Central memory CD8-positive, alpha-beta T cell (primary cell): ENCODE results near the gene TSC2.

ENCODE experiments used
- ATAC-seq: fragments of 150-1000 bp; cut with Tn5 transposase; replicated peaks from 2 replicates; pipeline ENCODE4 v1.10.0; 2022; ENCODE audit warnings: mild to moderate bottlenecking, moderate FRiP score, moderate number of reproducible peaks; ENCODE audit not compliant: poor library complexity, severe bottlenecking; ENCODE audit errors: extremely low read depth
- DNase-seq, 2 donors: peaks; one replicate each; pipeline ENCODE4 v3.0.0; 2021; ENCODE audit warnings: low spot score in 2 of 2
- H3K27ac Mint-ChIP-seq: one replicate; pipeline ENCODE4 v1.8.0; 2022; ENCODE audit warnings: low read depth, mild to moderate bottlenecking, moderate library complexity, mixed read lengths
- H3K27me3 Mint-ChIP-seq: one replicate; pipeline ENCODE4 v1.8.0; 2022; ENCODE audit warnings: mixed read lengths
- H3K36me3 Mint-ChIP-seq: one replicate; pipeline ENCODE4 v1.8.0; 2022; ENCODE audit warnings: mild to moderate bottlenecking, moderate library complexity, mixed read lengths; ENCODE audit not compliant: insufficient read depth
- H3K4me1 Mint-ChIP-seq: one replicate; pipeline ENCODE4 v1.8.0; 2022; ENCODE audit warnings: mixed read lengths
- H3K4me3 Mint-ChIP-seq: one replicate; pipeline ENCODE4 v1.8.0; 2022; ENCODE audit warnings: mild to moderate bottlenecking, moderate library complexity, mixed read lengths
- H3K9me3 Mint-ChIP-seq: one replicate; pipeline ENCODE4 v1.8.0; 2022; ENCODE audit warnings: mixed read lengths

The TSC2 gene

GRCh38 chr16:2077016-2077415 is 29.2 kb downstream of the TSC2 start:
- Mint-ChIP-seq H3K27ac (no peak overlapping the region), H3K9me3 (no peaks in the 10 kb centered on the region), H3K4me1 (peaks cover 5% of the 10 kb centered on the region), H3K27me3 (no peaks in the 10 kb centered on the region), H3K4me3 (no peak overlapping the region), H3K36me3 (peaks cover 12% of the 10 kb centered on the region)
- no peak for ATAC-seq
- DNase-seq, result no peak

- H3K27ac Mint-ChIP-seq, result no peak overlapping the region
- DNase-seq (no peak), ATAC-seq (no peak)
- H3K4me3 Mint-ChIP-seq, result no peak overlapping the region
- peaks cover 12% of the 10 kb centered on the region for H3K36me3 Mint-ChIP-seq
- peaks cover 9% of the 10 kb centered on the region for H3K4me1 Mint-ChIP-seq
- no peaks in the 10 kb centered on the region for H3K9me3 Mint-ChIP-seq
- no peaks in the 10 kb centered on the region for H3K27me3 Mint-ChIP-seq
Measured at GRCh38 chr16:2077696-2078095, 29.9 kb downstream of the TSC2 start.

GRCh38 chr16:2078096-2078495 is 30.3 kb downstream of the TSC2 start:
- Mint-ChIP-seq H3K36me3 (peaks cover 13% of the 10 kb centered on the region), H3K27me3 (no peaks in the 10 kb centered on the region), H3K27ac (no peak overlapping the region), H3K4me3 (no peak overlapping the region), H3K4me1 (peaks cover 9% of the 10 kb centered on the region), H3K9me3 (no peaks in the 10 kb centered on the region)
- ATAC-seq, result no peak
- no peak for DNase-seq

- no peak for ATAC-seq
- Mint-ChIP-seq H3K4me3 (no peak overlapping the region), H3K9me3 (no peaks in the 10 kb centered on the region), H3K36me3 (peaks cover 13% of the 10 kb centered on the region), H3K27me3 (no peaks in the 10 kb centered on the region), H3K4me1 (peaks cover 9% of the 10 kb centered on the region), H3K27ac (no peak overlapping the region)
- no peak for DNase-seq
Measured at GRCh38 chr16:2078691-2079090, 30.9 kb downstream of the TSC2 start.

GRCh38 chr16:2079311-2079800 is 31.6 kb downstream of the TSC2 start:
- Mint-ChIP-seq H3K27me3 (no peaks in the 10 kb centered on the region), H3K4me1 (peaks cover 9% of the 10 kb centered on the region), H3K4me3 (no peak overlapping the region), H3K27ac (no peak overlapping the region), H3K36me3 (peaks cover 16% of the 10 kb centered on the region), H3K9me3 (no peaks in the 10 kb centered on the region)
- ATAC-seq (no peak), DNase-seq (no peak)

- Mint-ChIP-seq H3K9me3 (no peaks in the 10 kb centered on the region), H3K27me3 (no peaks in the 10 kb centered on the region), H3K36me3 (peaks cover 12% of the 10 kb centered on the region), H3K4me3 (no peak overlapping the region), H3K27ac (no peak overlapping the region), H3K4me1 (peaks cover 4% of the 10 kb centered on the region)
- no peak for ATAC-seq
- DNase-seq, result no peak
Measured at GRCh38 chr16:2079991-2080390, 32.2 kb downstream of the TSC2 start.

- Mint-ChIP-seq H3K36me3 (peaks cover 11% of the 10 kb centered on the region), H3K27me3 (no peaks in the 10 kb centered on the region), H3K4me3 (no peak overlapping the region), H3K27ac (no peak overlapping the region), H3K9me3 (no peaks in the 10 kb centered on the region), H3K4me1 (peaks cover 4% of the 10 kb centered on the region)
- DNase-seq (no peak), ATAC-seq (no peak)
Measured at GRCh38 chr16:2081201-2082084, 33.7 kb downstream of the TSC2 start.

- H3K4me1 Mint-ChIP-seq, result peaks cover 4% of the 10 kb centered on the region
Measured at GRCh38 chr16:2082171-2082982, 34.6 kb downstream of the TSC2 start.

GRCh38 chr16:2082983-2083364 is 35.2 kb downstream of the TSC2 start:
- ATAC-seq, result no peak
- Mint-ChIP-seq H3K27ac (no peak overlapping the region), H3K9me3 (no peaks in the 10 kb centered on the region), H3K4me3 (no peak overlapping the region), H3K4me1 (peaks cover 4% of the 10 kb centered on the region), H3K36me3 (peaks cover 11% of the 10 kb centered on the region), H3K27me3 (no peaks in the 10 kb centered on the region)
- DNase-seq, result no peak

More at GRCh38 chr16:2082171-2082982, 34.6 kb downstream of the TSC2 start:
- H3K27me3 Mint-ChIP-seq, result no peaks in the 10 kb centered on the region
- DNase-seq, result no peak
- H3K27ac Mint-ChIP-seq, result peak overlapping the region; percentile 61
- H3K36me3 Mint-ChIP-seq, result peaks cover 11% of the 10 kb centered on the region
- no peak overlapping the region for H3K4me3 Mint-ChIP-seq
- H3K9me3 Mint-ChIP-seq, result no peaks in the 10 kb centered on the region
- no peak for ATAC-seq

- ATAC-seq, result no peak
- Mint-ChIP-seq H3K9me3 (no peaks in the 10 kb centered on the region), H3K36me3 (peaks cover 13% of the 10 kb centered on the region), H3K27ac (no peak overlapping the region), H3K4me3 (no peak overlapping the region), H3K27me3 (no peaks in the 10 kb centered on the region), H3K4me1 (peaks cover 4% of the 10 kb centered on the region)
- DNase-seq, result no peak
Measured at GRCh38 chr16:2083409-2083808, 35.6 kb downstream of the TSC2 start.

GRCh38 chr16:2083876-2084780 is 36.3 kb downstream of the TSC2 start:
- H3K27ac Mint-ChIP-seq, result no peak overlapping the region
- H3K9me3 Mint-ChIP-seq, result no peaks in the 10 kb centered on the region
- H3K36me3 Mint-ChIP-seq, result peaks cover 13% of the 10 kb centered on the region
- H3K27me3 Mint-ChIP-seq, result no peaks in the 10 kb centered on the region
- ATAC-seq, result no peak
- no peak overlapping the region for H3K4me3 Mint-ChIP-seq
- H3K4me1 Mint-ChIP-seq, result peaks cover 4% of the 10 kb centered on the region
- no peak for DNase-seq
